ENCODE results near the gene PSMC6. TPM values are rescaled to one million over a fixed set of nuclear protein-coding genes. Genes with fewer than 3 reads are reported as not detected.

Gene PSMC6
- total and polyA plus RNA-seq, 12 donors = 50.6 to 235 (median 91.2) TPM

DNA sequence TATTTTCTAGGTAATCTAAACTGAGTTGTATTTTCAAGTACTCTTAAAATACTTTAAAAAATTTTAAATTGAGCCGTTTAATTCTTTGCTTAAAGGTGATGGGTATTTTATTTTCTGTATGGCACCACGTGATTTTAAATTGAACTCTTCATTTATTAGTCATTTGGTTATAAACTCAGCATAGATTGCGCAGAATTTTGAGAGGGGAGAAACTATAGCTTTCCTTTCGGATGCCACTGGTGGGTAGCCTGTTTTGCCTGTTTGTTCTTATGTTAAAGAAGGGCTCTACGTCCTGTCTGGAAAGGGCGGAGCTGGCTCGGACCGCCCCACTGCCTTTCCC is 22.6 kb downstream of the PSMC6 start:
- H3K9me3 ChIP-seq (replicated peaks in 1 of 3) = no peaks in the 10 kb centered on the region

DNA sequence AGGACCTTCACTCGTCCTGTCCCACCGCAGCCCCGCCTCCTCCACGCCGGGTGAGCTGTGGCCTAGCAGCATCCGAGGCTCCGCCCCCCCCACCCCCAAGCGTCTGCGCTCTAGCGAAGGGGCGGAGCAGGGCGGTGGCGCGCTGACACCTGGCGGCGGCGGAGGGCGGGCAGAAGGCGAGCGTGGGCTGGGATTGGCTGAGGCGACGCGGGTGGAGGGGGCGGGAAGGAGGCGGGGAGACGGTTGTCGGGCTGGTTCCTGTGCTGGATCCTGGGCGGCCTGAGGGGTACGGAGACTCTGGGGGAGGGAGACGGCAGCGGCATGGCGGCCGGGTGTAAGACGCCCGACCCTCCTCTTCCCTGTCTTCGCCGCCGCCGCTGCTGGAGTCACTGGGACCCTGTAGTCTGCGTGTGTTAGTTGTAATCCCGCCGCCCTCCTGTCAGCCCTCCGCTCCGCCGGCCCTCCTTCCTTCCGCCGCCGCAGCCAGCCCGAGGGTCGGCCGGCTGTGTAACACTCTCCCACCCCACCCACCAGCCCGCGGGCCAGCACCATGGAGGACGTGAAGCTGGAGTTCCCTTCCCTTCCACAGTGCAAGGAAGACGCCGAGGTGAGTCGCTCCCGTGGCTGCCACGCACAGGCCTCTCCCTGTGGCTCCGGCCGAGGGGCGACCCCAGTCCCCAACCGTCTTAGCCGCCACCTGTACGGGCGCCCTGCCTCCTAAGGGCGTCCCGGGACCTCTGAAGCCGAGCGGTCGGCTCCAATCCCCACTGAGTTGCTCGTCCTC is 23.1 kb downstream of the PSMC6 start, which contains the start of gene STYX:
Gene STYX, plus strand, starts transcription at position 242 of the 784 bp plus-strand sequence. Its CDS starts 309 bp downstream, at position 551.
- Histone ChIP-seq H3K9me3 (replicated peaks in 1 of 3) (no peaks in the 10 kb centered on the region), H3K36me3 (replicated peaks in 1 of 2) (peaks cover 0 to 18% of the 10 kb centered on the region in 2 donors), H3K4me3 (peak within 1 kb of the TSS; percentile 38 to 99 (median 76)), H3K27me3 (no peaks in the 10 kb centered on the region), H3K4me1 (replicated peaks in 1 of 2) (peaks cover 4 to 9% of the 10 kb centered on the region in 2 donors), H3K27ac (peak within 1 kb of the TSS in 4 of 5 donors; percentile 59 to 90 (median 75))
- 0 to 2% (median 1%) methylated on average over 10 to 71 of the region's 72 CpGs for WGBS, 4 donors
- intact Hi-C loops (cut with DNase I) = no loop called here
- peak; percentile 97 to 100 (median 99) for DNase-seq
- TF ChIP-seq, protein P1, sequence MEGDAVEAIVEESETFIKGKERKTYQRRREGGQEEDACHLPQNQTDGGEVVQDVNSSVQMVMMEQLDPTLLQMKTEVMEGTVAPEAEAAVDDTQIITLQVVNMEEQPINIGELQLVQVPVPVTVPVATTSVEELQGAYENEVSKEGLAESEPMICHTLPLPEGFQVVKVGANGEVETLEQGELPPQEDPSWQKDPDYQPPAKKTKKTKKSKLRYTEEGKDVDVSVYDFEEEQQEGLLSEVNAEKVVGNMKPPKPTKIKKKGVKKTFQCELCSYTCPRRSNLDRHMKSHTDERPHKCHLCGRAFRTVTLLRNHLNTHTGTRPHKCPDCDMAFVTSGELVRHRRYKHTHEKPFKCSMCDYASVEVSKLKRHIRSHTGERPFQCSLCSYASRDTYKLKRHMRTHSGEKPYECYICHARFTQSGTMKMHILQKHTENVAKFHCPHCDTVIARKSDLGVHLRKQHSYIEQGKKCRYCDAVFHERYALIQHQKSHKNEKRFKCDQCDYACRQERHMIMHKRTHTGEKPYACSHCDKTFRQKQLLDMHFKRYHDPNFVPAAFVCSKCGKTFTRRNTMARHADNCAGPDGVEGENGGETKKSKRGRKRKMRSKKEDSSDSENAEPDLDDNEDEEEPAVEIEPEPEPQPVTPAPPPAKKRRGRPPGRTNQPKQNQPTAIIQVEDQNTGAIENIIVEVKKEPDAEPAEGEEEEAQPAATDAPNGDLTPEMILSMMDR (IDR thresholded peaks at IDR 0.05) = peak in 5 of 6 experiments; percentile 29 to 57 (median 40)
- TF ChIP-seq POLR2A (IDR thresholded peaks at IDR 0.05) = peak; percentile 21 to 83

More for the DNA sequence above, 22.6 kb downstream of the PSMC6 start:
- TF ChIP-seq POLR2A (IDR thresholded peaks at IDR 0.05) = no peak
- TF ChIP-seq, protein P1 (IDR thresholded peaks at IDR 0.05) = no peak
- no peaks in the 10 kb centered on the region for H3K27me3 ChIP-seq
- intact Hi-C loops (cut with DNase I) = no loop called here
- H3K27ac ChIP-seq = peak overlapping the region in 4 of 5 donors; percentile 27 to 74 (median 44)
- H3K4me1 ChIP-seq (replicated peaks in 1 of 2) = peaks cover 4 to 9% of the 10 kb centered on the region in 2 donors
- WGBS, 4 donors = 1 to 7% (median 1%) methylated on average over 6 to 8 of the region's 8 CpGs
- no peak for DNase-seq
- H3K4me3 ChIP-seq = peak overlapping the region in 1 of 4 donors; percentile 76
- peaks cover 0 to 24% of the 10 kb centered on the region in 2 donors for H3K36me3 ChIP-seq (replicated peaks in 1 of 2)

DNA sequence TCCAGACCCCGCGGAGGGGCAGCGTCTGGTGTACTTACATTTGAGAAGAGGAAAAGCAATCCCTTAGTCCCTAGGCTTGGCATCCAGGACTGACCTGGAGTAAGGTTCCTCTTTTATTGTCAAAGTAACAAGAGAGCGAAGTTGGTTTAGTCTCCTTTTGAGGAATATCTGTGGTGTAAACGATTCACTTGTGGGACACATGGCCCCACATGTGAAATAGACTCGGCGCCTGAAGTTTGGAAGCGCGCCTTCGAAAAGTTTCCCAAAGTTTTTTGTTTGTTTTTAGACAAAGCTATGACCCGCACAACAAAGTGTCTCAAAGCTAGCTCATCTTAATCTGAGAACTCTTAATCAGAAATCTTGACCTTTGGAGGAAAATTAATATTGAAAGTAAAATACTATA is 23.7 kb downstream of the PSMC6 start:
- WGBS, 4 donors = 1 to 8% (median 2%) methylated on average over 8 to 11 of the region's 11 CpGs
- intact Hi-C loops (cut with DNase I) = no loop called here

DNA sequence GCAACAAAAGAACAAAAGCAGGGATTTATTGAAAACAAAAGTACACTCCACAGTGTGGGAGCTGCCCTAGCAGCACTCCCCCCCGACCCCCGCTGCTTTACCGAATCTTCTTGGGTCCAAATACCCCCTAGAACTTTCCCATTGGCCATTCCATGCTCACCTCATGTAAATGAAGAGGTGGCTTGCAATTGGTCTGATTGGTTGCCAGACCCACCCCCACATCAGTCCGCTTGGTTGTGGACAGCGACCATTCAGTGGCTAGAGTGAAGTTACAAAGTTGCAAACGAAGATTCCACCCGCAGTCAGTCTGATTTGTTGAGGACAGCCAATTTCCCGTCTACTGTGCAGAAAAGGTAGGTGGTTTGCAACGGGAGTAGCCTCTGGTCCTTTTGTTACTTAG is 26.8 kb downstream of the PSMC6 start:
- Histone ChIP-seq H3K4me3 (no peak overlapping the region), H3K27ac (no peak overlapping the region), H3K9me3 (replicated peaks in 1 of 3) (no peaks in the 10 kb centered on the region), H3K36me3 (replicated peaks in 1 of 2) (no peaks in the 10 kb centered on the region), H3K27me3 (no peaks in the 10 kb centered on the region), H3K4me1 (replicated peaks in 1 of 2) (peaks cover 4 to 9% of the 10 kb centered on the region in 2 donors)
- 94 to 97% (median 96%) methylated on average over 8 to 9 of the region's 9 CpGs for WGBS, 4 donors
- TF ChIP-seq POLR2A (IDR thresholded peaks at IDR 0.05) = no peak
- TF ChIP-seq, protein P1 (IDR thresholded peaks at IDR 0.05) = no peak
- intact Hi-C loops (cut with DNase I) = no loop called here
- peak in 1 of 7 donors; percentile 37 for DNase-seq

More for the DNA sequence above, 23.7 kb downstream of the PSMC6 start:
- peak in 3 of 7 donors; percentile 12 to 58 (median 28) for DNase-seq
- H3K9me3 ChIP-seq (replicated peaks in 1 of 3) = no peaks in the 10 kb centered on the region
- H3K27me3 ChIP-seq = no peaks in the 10 kb centered on the region
- H3K4me1 ChIP-seq (replicated peaks in 1 of 2) = peaks cover 4 to 9% of the 10 kb centered on the region in 2 donors
- no peak for TF ChIP-seq POLR2A (IDR thresholded peaks at IDR 0.05)
- TF ChIP-seq, protein P1 (IDR thresholded peaks at IDR 0.05) = no peak
- peaks cover 0 to 15% of the 10 kb centered on the region in 2 donors for H3K36me3 ChIP-seq (replicated peaks in 1 of 2)
- H3K27ac ChIP-seq = peak overlapping the region in 4 of 5 donors; percentile 59 to 90 (median 75)
- peak overlapping the region; percentile 38 to 99 (median 76) for H3K4me3 ChIP-seq
